K562 (cell line): ENCODE results near the gene PCSK2. TPM values are rescaled to one million over a fixed set of nuclear protein-coding genes. Genes with fewer than 3 reads are reported as not detected.

ENCODE experiments used
- STAG1 ChIP-seq: sonication (generic); formaldehyde crosslinking; IDR thresholded peaks from 2 replicates; pipeline ENCODE4 v1.5.0; 2020; ENCODE audit warnings: missing genetic modification reagents, borderline replicate concordance
- ZSCAN29 ChIP-seq: fragments of 450-650 bp; IDR thresholded peaks from 2 replicates; pipeline ENCODE4 v1.6.1; 2017
- polyA plus RNA-seq, 8 experiments: library from polyadenylated mRNA; depleted of rRNA in 4 of 8; stranded (reverse) in 5 of 8; unstranded in 3 of 8; fragments of >200 nt; fragmentation: Nextera tagmentation in 2 of 8; fragmentation: Illumina TruSeq in 1 of 8; extraction: Ambion mirVana in 2 of 8; extraction: Trizol in 1 of 8; gene quantifications; 2 replicates each; pipeline versions ENCODE4 v1.2.1 to v1.2.3, GENCODE V29; 2011 to 2014; ENCODE audit warnings: inconsistent platforms in 1 of 8, missing spikeins in 1 of 8
- total RNA-seq, 7 experiments: library from RNA; depleted of rRNA in 6 of 7; stranded (reverse); fragments of >200 nt in 6 of 7; fragmentation: Illumina TruSeq in 2 of 7; extraction: Trizol in 2 of 7; gene quantifications; 2 replicates each; pipeline versions ENCODE4 v1.2.1 to v1.2.3, GENCODE V29; 2011 to 2021; ENCODE audit warnings: low replicate concordance in 1 of 7
- TF ChIP-seq, protein P1 (sequence below), 2 experiments: fragments of 450-650 bp; IDR thresholded peaks; 2 replicates each; pipeline ENCODE4 v1.6.1; 2016; ENCODE audit warnings: mild to moderate bottlenecking in 2 of 2, borderline replicate concordance in 1 of 2, low read depth in 1 of 2, moderate library complexity in 1 of 2

The PCSK2 gene
- total and polyA plus RNA-seq, 9 of the 15 experiments (the other 6 are each of a cell fraction or from before 2014, with no cell fraction given): 0.04 to 0.07 (median 0.05) TPM; not detected in 6

- TF ChIP-seq, protein P1, sequence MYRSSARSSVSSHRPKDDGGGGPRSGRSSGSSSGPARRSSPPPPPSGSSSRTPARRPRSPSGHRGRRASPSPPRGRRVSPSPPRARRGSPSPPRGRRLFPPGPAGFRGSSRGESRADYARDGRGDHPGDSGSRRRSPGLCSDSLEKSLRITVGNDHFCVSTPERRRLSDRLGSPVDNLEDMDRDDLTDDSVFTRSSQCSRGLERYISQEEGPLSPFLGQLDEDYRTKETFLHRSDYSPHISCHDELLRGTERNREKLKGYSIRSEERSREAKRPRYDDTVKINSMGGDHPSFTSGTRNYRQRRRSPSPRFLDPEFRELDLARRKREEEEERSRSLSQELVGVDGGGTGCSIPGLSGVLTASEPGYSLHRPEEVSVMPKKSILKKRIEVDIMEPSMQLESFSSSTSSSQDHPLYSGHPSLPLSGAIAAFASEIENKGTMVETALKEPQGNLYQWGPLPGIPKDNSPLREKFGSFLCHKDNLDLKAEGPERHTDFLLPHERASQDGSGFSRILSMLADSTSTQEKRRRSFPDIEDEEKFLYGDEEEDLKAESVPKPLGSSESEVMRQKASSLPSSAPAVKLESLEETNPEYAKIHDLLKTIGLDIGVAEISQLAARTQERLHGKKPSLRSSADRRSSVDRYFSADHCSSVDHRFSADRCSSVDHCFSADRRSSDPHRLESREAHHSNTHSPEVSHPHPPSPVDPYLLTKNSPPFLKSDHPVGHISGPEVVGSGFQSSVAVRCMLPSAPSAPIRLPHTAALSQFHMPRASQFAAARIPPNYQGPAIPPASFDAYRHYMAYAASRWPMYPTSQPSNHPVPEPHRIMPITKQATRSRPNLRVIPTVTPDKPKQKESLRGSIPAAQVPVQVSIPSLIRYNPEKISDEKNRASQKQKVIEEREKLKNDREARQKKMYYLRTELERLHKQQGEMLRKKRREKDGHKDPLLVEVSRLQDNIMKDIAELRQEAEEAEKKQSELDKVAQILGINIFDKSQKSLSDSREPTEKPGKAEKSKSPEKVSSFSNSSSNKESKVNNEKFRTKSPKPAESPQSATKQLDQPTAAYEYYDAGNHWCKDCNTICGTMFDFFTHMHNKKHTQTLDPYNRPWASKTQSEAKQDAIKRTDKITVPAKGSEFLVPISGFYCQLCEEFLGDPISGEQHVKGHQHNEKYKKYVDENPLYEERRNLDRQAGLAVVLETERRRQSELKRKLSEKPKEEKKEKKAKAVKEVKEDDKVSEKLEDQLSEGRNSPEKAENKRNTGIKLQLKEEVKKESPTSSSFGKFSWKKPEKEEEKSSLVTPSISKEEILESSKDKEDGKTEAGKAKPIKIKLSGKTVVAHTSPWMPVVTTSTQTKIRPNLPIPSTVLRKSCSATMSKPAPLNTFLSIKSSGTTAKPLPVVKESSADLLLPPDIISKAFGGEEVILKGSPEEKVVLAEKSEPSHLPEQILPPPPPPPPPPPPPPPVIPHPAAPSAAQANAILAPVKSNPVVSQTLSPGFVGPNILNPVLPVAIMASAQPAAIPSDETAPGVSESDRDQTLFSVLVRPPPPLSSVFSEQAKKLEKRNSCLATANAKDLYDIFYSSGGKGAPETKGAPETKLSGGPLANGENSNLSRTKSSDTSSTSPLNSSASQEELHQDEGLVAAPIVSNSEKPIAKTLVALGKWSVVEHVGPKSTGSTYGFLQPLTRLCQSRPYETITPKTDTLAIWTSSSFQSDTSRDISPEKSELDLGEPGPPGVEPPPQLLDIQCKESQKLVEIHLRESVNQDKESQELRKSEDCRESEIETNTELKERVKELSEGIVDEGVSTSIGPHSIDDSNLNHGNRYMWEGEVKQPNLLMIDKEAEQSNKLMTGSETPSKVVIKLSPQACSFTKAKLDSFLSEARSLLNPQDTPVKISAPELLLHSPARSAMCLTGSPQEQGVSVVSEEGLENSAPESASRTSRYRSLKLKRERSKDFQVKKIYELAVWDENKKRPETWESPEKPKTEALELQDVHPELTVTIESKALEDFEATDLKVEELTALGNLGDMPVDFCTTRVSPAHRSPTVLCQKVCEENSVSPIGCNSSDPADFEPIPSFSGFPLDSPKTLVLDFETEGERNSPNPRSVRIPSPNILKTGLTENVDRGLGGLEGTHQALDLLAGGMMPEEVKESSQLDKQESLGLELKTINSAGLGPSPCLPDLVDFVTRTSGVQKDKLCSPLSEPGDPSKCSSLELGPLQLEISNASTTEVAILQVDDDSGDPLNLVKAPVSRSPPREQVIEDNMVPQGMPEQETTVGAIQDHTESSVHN (IDR thresholded peaks at IDR 0.05; ENCODE audit: borderline replicate concordance in 1 of 2, low read depth in 1 of 2): no peak
- TF ChIP-seq STAG1 (CRISPR knock-in tag) (no peak), ZSCAN29 (no peak)
Observed at GRCh38 chr20:17377231-17377630, 150.4 kb downstream of the PCSK2 start (continued).
